ENCODE measurements around the gene CRAMP1. TPM values are rescaled to one million over a fixed set of nuclear protein-coding genes. Genes with fewer than 3 reads are reported as not detected.

The CRAMP1 gene
- total RNA-seq, 1 experiment from 2014 or later, result 33.0 TPM

GRCh38 chr16:1677942-1678499, 65.9 kb downstream of the CRAMP1 start, which contains the start of gene JPT2:
Gene JPT2 (plus strand): TSS chr16:1678279. CDS start chr16:1678313, 34 bp downstream.
- H3K27me3 ChIP-seq (replicated peaks; ENCODE audit: insufficient read depth, low read depth, low read length, poor library complexity), result no peaks in the 10 kb centered on the region
- H3K4me3 ChIP-seq (ENCODE audit: low read depth, low read length, poor library complexity, severe bottlenecking), result peak within 1 kb of the TSS; percentile 87
- H3K27ac ChIP-seq (ENCODE audit: low read depth, low read length, poor library complexity, severe bottlenecking), result peak within 1 kb of the TSS; percentile 90
- H3K9me3 ChIP-seq (ENCODE audit: low read depth, low read length, poor library complexity, severe bottlenecking), result no peaks in the 10 kb centered on the region
- ChIA-PET POLR2A (ENCODE audit: low non-redundant PET) (interaction anchor here (0.6 to 1.0 kb wide), 5 partner anchors 13 to 520 kb away, joined by 3 to 12 read pairs (median 9); no protein-coding TSS in a partner anchor), CTCF (interaction anchor here (0.5 to 1.4 kb wide), 2 partner anchors 28 to 298 kb away, joined by 4 to 6 read pairs; partner anchors contain the start of gene MAPK8IP3)
- peak; percentile 99 for DNase-seq (ENCODE audit: low spot score)
- peaks cover 19% of the 10 kb centered on the region for H3K36me3 ChIP-seq (ENCODE audit: insufficient read depth, low read length, poor library complexity, severe bottlenecking)
- intact Hi-C loops (cut with micrococcal nuclease; ENCODE audit: unreplicated experiment), result no loop called here
- TF ChIP-seq CTCF (conservative IDR thresholded peaks at IDR 0.05; ENCODE audit: low read depth, low read length) (no peak), EZH2 (IDR thresholded peaks at IDR 0.05; ENCODE audit: borderline replicate concordance, low read depth, low read length, poor library complexity, severe bottlenecking) (no peak)
- BruUV-seq (replicated peaks), result no TSS peak
- peaks cover 18% of the 10 kb centered on the region for H3K4me1 ChIP-seq (ENCODE audit: insufficient read depth, low read length, poor library complexity, severe bottlenecking)

GRCh38 chr16:1678500-1679098, 66.4 kb downstream of the CRAMP1 start:
- intact Hi-C loops (cut with micrococcal nuclease; ENCODE audit: unreplicated experiment), result no loop called here
- H3K36me3 ChIP-seq (ENCODE audit: insufficient read depth, low read length, poor library complexity, severe bottlenecking), result peaks cover 19% of the 10 kb centered on the region

GRCh38 chr16:1680361-1680760, 68.2 kb downstream of the CRAMP1 start:
- Histone ChIP-seq H3K9me3 (ENCODE audit: low read depth, low read length, poor library complexity, severe bottlenecking) (no peaks in the 10 kb centered on the region), H3K36me3 (ENCODE audit: insufficient read depth, low read length, poor library complexity, severe bottlenecking) (peaks cover 25% of the 10 kb centered on the region), H3K4me3 (ENCODE audit: low read depth, low read length, poor library complexity, severe bottlenecking) (no peak overlapping the region), H3K27me3 (replicated peaks; ENCODE audit: insufficient read depth, low read depth, low read length, poor library complexity) (no peaks in the 10 kb centered on the region), H3K4me1 (ENCODE audit: insufficient read depth, low read length, poor library complexity, severe bottlenecking) (peaks cover 18% of the 10 kb centered on the region), H3K27ac (ENCODE audit: low read depth, low read length, poor library complexity, severe bottlenecking) (no peak overlapping the region)
- intact Hi-C loops (cut with micrococcal nuclease; ENCODE audit: unreplicated experiment), result no loop called here
- no TSS peak for BruUV-seq (replicated peaks)
- POLR2A ChIA-PET (ENCODE audit: low non-redundant PET), result no interaction called here
- no peak for DNase-seq (ENCODE audit: low spot score)
- CTCF ChIA-PET, result no interaction called here
- no peak for TF ChIP-seq CTCF (conservative IDR thresholded peaks at IDR 0.05; ENCODE audit: low read depth, low read length)
- TF ChIP-seq EZH2 (IDR thresholded peaks at IDR 0.05; ENCODE audit: borderline replicate concordance, low read depth, low read length, poor library complexity, severe bottlenecking), result no peak

More at GRCh38 chr16:1678500-1679098, 66.4 kb downstream of the CRAMP1 start:
- H3K27ac ChIP-seq (ENCODE audit: low read depth, low read length, poor library complexity, severe bottlenecking), result peak overlapping the region; percentile 90
- CTCF ChIA-PET, result interaction anchor here (1.4 kb wide), 1 partner anchor 27 kb away, joined by 6 read pairs; the partner anchor contains the start of gene MAPK8IP3
- no peak for TF ChIP-seq EZH2 (IDR thresholded peaks at IDR 0.05; ENCODE audit: borderline replicate concordance, low read depth, low read length, poor library complexity, severe bottlenecking)
- POLR2A ChIA-PET (ENCODE audit: low non-redundant PET), result interaction anchor here (0.7 to 1.0 kb wide), 2 partner anchors 14 to 29 kb away, joined by 3 read pairs; no protein-coding TSS in a partner anchor
- no peaks in the 10 kb centered on the region for H3K27me3 ChIP-seq (replicated peaks; ENCODE audit: insufficient read depth, low read depth, low read length, poor library complexity)
- no peaks in the 10 kb centered on the region for H3K9me3 ChIP-seq (ENCODE audit: low read depth, low read length, poor library complexity, severe bottlenecking)
- H3K4me1 ChIP-seq (ENCODE audit: insufficient read depth, low read length, poor library complexity, severe bottlenecking), result peaks cover 18% of the 10 kb centered on the region
- BruUV-seq (replicated peaks), result TSS peak; percentile 53
- DNase-seq (ENCODE audit: low spot score), result peak; percentile 31
- peak overlapping the region; percentile 87 for H3K4me3 ChIP-seq (ENCODE audit: low read depth, low read length, poor library complexity, severe bottlenecking)

Measured in A673 (cell line).